NCI-H1436 (cell line): ENCODE data around the gene SPAG4.

Experiments
- DNase-seq: peaks from one replicate; lab custom pipeline; 2025; lab: John Stamatoyannopoulos, UW

SPAG4 gene

DNA sequence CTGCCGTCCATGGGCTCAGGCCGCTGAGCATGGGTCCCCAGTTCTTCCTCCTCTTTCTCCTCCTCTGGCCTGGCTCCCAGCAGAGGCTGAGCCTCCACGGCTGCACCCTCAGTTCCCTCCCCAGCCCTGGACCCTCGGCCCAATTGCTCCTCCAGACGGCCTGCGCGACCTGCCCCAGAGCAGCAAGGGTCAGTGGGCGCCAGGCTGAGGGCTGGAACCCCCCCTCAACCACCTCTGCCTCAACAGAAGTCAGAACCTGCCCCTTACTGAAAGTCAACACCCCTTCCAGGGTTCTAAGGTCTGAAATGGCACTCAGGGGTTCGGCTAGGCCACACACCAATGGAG, 15.9 kb upstream of the SPAG4 start:
- no peak for DNase-seq

DNA sequence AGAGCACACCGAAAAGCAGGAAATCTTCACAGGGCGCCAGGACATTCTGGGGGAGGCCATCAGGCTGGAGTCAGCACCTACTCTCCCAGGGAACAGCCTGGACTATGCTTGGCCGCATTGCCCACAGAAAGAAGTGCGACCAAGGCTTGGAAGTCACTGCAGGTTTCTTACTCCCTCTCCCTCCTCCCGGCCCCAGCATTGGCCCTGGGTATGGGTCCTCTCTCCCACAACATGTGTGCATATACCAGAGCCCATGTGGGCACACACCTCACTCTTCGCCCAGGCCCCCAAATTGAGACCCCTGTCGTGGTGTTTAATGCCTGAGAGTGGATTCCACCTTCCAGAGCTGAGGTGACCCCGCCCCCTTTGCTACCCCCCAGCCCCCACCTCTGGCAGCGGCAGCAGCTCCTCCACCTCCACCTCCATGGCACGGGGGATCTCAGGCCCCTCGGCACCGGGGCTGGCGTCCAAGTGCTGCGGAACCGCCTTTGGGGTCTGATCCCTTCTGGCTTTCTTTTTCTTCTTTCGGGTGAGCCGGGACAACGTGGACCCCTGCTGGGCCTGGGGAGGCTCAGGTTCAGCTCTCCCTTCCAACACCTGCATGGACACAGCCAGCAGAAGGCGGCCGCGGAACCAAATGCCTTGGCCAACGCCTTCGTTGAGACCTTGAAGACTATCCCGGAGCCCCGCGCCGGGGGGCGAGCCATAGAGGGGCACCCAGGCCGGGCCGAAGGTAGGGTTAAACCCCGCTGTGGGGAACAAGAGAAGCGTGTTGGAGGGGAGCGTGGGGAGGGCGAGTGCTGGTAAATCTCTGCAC, 15.2 kb upstream of the SPAG4 start:
- no peak for DNase-seq

DNA sequence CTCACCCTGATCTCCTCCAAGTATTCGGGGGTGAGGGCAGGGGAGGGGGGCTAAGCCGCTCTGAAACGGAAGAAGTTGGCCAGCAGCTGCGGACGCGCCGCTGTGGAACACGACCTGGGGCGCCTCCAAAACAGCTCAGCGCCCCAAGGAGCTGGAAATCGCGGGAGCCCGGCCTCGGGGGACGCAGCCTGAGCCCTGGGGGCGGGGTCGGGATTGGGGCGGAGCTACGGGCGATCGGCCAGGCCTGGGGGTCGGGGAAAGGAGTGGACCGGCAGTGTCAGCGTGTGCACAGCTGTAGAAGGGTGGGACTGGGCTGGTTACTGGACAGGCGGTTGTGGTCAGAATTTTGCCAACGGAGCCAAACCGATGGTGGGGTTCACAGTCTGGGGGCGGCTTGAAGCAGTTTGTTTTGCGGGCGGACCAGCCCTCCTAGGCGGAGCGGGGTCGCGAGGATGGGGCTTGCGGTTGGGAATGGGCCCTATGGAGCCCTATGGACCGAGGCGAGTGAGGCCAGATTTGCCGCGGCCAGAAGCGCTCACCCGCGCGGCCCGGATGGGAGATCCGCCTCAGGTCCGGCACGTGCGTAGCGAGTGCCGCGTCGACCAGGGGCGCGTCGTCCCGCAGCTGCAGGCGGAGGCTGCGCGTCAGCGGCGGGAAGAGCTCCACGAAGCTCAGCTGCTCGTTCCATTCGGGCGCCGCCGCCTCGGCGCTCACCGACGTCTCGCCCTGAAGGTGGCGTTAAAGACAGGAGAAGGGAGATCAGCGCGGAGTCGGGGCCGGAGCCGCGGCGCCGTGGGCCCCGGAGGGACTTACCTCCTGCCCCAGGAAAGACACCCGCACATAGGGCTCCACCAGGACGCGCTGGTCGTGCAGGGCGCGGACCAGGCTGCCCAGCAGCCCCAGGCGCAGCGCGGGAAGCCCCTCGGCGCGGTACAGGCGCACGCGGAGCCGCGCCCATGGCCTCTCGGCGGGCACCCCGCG, 14.3 kb upstream of the SPAG4 start:
- DNase-seq: peak; percentile 66

DNA sequence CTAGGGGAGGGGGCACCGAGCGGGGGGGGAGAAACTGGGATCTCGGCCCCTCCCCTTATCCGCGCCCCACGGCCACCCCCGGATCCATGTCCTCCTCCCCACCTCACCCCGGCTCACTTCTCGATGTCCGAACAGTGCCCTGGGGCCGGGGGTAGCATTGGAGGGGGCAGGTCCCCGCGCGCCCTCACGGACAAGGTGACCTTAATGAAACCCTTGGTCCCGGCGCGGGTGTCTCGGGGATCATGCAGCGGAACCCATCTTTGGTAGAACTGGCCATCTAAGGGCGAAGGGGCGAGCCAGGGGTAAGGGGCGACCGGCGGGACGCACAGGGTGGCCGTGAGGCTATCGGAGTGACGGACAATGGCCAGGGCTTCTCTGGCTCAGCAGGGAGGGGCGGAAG, 13.6 kb upstream of the SPAG4 start:
- DNase-seq: no peak

DNA sequence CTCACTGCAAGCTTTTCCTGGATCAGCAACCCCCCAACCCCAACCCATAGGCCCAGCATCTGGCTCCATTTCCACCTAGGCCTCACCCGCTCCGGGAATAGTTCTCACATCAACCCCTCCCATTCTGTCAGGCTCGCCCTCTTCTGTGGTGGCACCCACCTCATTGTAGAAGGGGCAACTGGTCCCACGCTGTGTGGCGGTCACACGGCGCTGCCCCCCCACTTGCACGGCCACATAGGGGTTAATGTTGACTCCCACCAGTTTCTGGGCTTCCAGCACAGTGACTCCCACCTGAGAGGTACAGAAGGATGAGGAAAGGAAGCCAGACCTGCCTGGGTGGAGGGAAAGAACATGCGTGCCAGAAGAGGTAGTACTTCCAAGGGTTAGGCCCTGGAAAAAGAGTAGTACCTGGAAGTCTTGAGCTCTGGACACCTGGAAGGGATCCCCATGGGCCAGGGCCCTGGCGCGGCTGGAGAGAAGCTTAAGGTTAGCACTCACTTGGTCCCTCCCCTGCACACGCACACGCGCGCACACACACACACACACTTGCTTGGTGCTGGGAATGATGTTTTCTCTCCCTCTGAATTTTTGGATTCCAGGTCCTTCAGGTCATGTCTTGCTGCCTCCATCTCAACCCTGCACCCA, 12.7 kb upstream of the SPAG4 start:
- no peak for DNase-seq

DNA sequence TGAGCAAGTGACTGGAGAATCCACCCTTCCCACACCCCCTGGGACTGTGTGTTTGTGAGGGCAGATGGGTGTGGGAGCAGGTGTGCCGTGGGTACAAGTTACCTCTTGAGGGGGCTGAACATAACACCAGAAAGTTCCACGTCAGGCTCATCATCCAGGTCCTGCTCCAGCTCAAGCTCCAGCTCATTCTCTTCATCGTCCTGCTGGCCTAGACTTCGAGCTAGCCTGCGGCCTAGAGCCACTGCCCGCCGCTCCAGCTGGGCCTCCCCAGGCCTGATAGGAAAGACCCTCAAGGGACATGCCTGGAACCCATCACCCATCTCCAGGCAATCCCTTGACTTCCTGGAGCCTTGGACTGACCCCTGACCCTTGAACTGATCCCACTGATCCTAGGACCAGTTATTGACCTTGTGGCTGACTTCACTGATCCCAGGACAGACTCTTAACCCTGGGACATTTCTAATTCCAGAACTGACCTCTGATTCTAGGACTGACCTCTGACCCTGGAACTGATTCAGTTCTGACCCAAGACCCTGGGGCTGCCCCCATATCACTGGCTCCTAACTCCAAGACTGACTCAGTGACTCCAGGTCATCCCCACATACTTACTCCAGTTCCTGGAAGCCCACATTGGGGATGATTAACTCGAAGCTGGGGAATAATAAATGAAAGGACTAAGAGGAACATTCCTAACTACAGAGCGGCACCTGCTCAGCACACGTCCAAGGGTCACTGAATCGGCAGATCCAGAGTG, 11.8 kb upstream of the SPAG4 start:
- no peak for DNase-seq

DNA sequence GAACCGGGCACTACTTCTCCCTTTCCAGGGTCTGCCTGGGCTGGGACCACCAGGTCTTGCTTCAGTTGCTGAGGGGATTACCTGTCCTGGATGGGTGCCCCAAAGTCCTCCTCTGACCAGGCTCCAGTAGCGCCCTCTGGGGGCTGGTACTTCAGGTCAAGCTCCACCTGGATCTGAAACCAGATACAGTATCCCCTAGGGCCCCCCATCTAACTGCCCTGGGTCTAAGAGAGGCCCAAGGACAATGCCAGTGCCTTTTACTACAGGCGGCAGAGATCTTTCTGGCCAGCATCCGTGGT, 11.2 kb upstream of the SPAG4 start:
- no peak for DNase-seq

DNA sequence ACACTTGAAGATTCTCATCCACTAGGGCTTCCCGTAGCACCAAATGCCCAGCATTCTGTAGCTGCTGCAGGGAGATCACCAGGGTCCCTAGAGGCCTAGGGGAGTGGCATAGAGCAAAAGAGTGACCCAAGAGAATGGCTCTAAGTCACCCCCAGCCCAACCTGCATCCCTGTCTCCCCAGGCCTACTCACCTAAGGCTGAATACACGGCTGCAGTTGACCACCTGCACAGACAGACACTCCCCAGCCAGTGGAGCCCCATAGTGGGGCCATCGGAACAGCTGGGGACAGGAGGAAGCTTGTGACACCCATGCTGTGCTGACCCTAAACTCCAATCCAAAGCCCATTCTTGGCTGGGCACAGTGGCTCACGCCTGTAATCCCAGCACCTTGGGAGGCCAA, 9.5 kb upstream of the SPAG4 start:
- DNase-seq: no peak

DNA sequence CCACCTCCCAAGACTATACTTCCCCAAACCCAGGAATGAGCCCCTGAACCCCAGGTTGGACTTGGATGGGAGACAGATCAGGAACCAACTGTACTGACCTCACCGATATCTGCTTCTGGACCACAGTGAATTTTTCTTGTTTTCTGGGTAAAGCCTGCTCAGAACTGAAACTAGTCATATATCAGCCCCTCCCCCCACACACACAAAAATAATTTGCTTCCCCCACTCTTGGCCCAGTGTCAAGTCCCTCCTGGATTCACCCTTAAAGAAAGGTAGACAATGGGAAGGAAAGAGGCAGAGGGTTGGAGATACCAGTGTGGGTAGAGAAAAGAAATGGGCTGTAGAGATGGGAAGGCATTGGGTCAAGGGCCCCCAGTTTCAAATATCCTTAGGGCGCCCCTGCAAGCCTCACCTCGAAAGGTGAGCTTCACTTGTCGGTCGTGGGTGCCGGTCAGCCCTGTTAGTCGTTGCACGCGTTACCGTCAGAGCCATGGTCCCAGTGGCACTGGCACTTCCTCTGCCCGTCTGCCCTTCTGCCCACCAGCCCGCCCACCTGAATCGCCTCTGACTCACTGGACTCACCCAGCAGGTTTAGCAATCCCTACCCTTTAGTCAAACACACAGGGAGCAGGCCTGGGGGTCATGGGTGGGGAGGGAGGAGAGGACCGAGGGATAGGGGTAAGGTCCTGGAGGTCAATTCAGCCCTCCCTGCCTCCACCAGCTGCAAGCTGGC, 8.5 kb upstream of the SPAG4 start:
- no peak for DNase-seq

DNA sequence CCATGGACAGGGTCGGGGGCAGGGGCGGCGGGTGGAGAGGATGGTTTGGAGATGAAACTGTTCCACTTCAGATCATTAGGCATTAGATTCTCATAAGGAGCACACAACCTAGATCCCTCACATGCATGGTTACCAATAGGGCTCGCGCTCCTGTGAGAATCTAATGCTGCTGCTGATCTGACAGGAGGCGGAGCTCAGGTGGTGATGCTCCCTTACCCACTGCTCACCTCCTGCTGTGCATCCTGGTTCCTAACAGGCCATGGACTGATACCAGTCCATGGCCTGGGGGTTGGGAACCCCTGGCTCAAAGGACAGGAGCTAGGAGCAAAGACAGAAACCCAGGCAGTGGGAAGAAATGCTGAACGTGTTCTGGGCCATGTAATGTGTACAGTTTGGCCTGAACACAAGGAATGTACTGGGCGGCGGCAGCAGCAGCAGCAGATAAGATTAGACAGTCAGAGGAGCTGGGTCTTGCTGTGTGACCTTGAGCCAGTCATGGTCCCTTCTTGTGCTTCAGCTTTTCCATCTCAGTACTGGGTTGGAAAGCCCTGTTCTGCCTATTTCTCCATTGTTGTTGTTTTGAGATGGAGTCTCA, 4.7 kb upstream of the SPAG4 start:
- DNase-seq: no peak

DNA sequence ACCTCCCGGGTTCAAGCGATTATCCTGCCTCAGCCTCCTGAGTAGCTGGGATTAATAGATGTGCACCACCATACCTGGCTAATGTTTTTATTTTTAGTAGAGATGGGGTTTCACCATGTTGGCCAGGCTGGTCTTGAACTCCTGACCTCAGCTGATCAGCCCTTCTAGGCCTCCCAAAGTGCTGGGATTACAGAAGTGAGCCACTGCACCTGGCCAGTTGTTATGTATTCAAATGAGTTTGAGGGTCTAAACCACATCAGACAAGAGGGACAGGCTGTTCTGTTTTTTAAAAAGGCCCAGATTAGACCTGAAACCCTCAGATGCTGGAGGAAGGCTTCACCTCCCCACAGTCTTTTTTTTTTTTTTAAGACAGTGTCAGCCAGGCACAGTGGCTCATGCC, 4.1 kb upstream of the SPAG4 start:
- no peak for DNase-seq

DNA sequence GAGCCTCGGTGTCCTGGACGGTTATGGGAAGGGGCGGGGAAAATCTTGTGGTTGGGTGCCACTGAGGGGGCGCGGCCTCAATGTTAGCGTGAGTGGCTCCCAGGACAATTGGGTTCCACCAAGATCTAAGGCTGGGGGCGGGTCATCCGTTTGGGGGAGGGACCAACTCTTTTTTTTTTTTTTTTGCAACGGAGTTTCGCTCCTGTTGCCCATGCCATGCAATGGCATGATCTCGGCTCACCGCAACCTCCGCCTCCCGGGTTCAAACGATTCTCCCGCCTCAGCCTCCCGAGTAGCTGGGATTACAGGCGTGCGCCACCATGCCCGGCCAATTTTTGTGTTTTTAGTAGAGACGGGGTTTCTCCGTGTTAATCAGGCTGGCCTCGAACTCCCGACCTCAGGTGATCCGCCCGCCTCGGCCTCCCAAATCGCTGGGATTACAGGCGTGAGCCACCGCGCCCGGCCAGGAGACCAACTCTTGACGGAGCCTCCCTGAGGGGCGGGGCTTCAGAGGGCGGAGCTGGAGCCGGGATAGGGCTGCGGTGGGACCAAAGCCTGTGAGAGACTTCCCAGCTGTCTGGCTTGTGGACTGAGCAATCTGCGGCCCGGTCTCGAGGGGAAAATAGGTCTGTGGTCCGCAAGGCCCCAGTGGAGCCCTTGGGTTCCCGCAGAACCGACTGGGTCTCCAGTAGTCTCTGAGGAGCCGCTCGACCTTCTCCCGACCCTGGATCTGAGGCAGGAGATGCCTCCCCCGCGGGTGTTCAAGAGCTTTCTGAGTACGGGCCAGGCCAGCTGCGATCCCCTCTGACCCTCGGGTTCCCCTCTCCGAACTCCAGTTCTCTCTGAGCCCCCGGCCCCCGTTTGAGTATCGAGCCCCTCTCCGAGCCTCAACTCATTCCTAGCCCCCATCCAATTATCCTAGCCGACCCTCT, 1.1 kb downstream of the SPAG4 start:
- peak; percentile 76 for DNase-seq

DNA sequence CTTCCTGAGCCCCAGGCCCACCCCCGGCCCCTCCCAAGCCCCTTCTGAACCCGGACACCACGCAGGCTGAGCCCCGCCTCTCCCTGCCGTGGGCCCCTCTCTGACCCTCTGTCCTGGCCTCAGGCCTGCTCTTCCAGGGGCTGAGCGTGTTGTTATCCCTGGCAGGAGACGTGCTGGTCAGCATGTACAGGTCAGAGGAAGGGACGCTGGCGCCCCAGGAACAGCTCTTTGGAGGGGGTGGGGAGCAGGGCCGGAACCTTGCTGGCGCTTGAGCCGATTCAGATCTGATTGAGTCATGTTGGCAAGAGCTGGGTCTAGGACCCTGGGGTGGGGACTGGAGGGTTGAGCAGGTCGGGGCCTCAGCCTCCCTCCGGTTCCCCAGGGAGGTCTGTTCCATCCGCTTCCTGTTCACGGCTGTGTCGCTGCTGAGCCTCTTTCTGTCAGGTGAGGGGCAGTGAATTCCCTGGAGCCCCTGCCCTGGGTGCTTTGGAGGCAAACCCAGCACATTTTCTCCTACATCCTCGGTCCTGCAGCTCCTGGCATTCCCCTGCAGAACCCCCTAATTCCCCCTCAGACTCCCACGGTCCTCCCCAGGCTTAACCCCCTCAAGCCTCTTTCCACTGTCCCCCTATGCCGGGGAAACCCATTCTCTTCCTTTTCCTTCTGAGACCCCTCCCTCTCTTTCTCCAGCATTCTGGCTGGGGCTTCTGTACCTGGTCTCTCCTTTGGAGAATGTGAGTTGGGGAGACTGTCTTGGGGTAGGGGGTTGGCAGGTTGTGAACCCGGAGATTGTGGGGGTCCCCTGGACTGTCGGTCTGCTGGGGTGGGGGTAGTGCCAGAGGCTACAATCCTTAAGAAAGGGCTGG, 2.0 kb downstream of the SPAG4 start:
- DNase-seq: peak; percentile 69

DNA sequence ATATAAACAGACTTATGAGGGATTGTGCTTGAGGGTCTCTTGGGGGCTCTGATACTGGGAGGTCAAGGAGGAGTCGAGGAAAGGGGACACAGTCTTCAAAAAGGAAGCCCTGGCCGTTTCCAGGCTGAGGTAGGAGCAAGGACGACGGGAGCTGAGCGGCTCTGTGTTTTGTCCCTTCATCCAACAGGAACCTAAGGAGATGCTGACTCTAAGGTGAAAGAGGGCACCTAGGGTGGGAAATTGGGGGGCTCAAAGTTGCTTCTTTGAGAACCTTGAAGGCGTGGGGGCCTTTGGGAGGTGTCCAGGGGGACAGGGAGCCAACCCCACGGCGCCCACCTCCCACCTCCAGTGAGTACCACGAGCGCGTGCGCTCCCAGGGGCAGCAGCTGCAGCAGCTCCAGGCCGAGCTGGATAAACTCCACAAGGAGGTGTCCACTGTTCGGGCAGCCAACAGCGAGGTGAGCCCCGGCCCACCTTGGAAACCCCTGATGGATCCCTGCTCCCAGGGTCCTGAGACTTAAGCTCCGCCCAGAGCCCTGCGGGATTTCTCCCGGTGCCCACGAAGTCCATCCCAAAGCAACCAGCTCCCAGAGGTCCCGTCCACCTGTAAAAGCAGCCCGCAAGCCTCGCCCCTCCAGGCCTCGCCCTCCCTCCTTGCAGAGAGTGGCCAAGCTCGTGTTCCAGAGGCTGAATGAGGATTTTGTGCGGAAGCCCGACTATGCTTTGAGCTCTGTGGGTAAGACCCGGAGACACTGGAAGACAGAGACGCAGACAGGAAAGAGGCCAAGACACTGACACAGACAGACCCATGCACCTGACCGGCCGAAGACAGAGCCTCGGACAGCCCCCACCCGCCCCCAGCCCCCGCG, 2.9 kb downstream of the SPAG4 start:
- DNase-seq: no peak

DNA sequence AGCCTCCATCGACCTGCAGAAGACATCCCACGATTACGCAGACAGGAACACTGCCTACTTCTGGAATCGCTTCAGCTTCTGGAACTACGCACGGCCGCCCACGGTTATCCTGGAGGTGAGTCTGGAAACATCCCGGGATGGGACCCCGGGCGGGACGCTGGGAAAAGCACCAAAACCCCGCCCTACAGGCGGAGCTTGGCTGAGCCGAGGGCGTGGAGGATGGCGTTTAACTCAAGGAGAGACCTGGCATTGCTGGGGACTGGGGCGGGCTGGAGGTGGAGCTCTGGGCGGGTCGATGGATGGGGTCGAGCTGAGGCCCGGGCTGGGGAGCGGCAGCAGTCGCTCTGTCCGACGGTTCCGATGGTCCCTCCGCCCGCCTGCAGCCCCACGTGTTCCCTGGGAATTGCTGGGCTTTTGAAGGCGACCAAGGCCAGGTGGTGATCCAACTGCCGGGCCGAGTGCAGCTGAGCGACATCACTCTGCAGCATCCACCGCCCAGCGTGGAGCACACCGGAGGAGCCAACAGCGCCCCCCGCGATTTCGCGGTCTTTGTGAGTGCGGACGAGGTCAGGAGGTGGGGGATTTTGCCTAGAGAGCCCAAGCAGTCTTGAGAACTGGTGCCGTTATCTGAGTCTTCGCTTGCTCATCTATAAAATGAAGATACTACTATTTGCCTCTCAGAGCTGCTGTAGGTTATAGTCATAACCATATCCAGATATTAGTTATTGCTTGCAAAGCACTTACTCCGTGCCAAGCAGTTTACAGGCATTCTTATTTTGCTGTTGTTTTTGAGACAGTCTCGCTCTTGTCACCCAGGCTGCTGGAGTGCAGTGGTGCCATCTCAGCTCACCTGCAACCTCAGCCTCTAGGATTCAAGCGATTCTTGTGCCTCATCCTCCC, 3.8 kb downstream of the SPAG4 start:
- peak; percentile 62 for DNase-seq

DNA sequence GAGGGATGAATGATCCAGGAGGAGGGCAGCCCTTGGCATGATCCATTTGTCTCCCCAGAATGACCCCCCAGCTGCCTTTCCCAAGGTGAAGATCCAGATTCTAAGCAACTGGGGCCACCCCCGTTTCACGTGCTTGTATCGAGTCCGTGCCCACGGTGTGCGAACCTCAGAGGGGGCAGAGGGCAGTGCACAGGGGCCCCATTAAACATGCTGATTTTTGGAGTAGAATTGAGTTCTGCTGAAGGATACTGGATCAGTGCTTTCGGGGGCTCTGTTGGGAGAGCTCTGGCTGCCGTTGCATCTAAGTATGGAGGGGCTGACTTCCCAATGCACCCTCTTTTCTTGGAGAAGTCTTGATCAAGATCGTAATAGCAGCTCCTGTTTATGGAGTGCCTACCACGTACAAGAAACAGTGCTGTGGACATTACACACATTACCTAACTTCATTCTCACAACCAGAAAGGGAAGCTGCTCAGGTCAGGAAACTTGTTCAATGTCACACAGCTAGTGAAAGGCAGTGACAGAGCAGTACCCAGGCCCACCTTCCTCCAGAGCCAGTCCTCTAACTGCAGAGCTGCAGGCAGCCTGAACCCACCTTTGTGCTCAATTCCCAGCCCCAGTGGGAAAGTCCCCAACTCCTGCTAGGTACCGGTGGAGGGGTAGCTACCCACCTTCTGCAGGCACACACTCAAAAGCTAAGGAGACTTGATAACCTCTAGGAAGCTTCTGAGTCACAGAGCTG, 5.4 kb downstream of the SPAG4 start:
- DNase-seq: no peak
